Panc1 (cell line): ENCODE data around the gene SMIM5. TPM values are rescaled to one million over a fixed set of nuclear protein-coding genes. Genes with fewer than 3 reads are reported as not detected.

Experiments used
- ATAC-seq: fragments of 200-7000 bp; cut with Tn5 transposase; 2 replicates; pipeline ENCODE4 v1.9.1; 2020; ENCODE audit warnings: mild to moderate bottlenecking, moderate library complexity
- BruUV-seq: library from RNA; stranded (reverse); fragments of 400-500 nt; replicated peaks from 2 replicates; lab custom pipeline; 2021; lab: Mats Ljungman, UMichigan
- CTCF ChIA-PET: fragments of 300-600 bp; sonication (Branson Sonifier 250); formaldehyde crosslinking; loops from one replicate; lab custom pipeline; 2022; ENCODE audit warnings: antibody characterized with exemption; lab: Charles Lee
- POLR2A ChIA-PET: fragments of 300-600 bp; sonication (Branson Sonifier 250); formaldehyde crosslinking; loops from one replicate; lab custom pipeline; 2022; ENCODE audit warnings: antibody characterized with exemption; lab: Charles Lee
- DNase-seq: peaks from one replicate; pipeline ENCODE4 v3.0.0-alpha.2; 2010; ENCODE audit warnings: low read depth, low spot score
- H3K27ac ChIP-seq: 2 replicates; pipeline ENCODE4 v1.5.1; 2011; ENCODE audit warnings: mild to moderate bottlenecking, low read length, inconsistent platforms
- H3K27me3 ChIP-seq: fragments of 200-500 bp; sonication (Bioruptor generic); 2 replicates; pipeline ENCODE4 v1.6.0; 2014; ENCODE audit warnings: low read length, inconsistent platforms; ENCODE audit not compliant: control insufficient read depth, insufficient read depth
- H3K36me3 ChIP-seq: fragments of 200-500 bp; sonication (Bioruptor generic); 2 replicates; pipeline ENCODE4 v1.5.1; 2014; ENCODE audit warnings: inconsistent platforms, mild to moderate bottlenecking, low read length, moderate library complexity; ENCODE audit not compliant: control insufficient read depth, insufficient read depth
- H3K4me1 ChIP-seq: 2 replicates; pipeline ENCODE4 v1.5.1; 2011; ENCODE audit warnings: inconsistent platforms, mild to moderate bottlenecking, low read length, moderate library complexity; ENCODE audit not compliant: control insufficient read depth, insufficient read depth
- H3K4me3 ChIP-seq, 2 experiments: 2 replicates each; pipeline ENCODE4 v1.5.1; 2011 to 2012; ENCODE audit warnings: low read depth in 2 of 2, low read length in 2 of 2, mild to moderate bottlenecking in 2 of 2, inconsistent platforms in 1 of 2, moderate library complexity in 1 of 2
- H3K9me3 ChIP-seq: fragments of 200-500 bp; sonication (Bioruptor generic); 2 replicates; pipeline ENCODE4 v1.5.1; 2014; ENCODE audit warnings: low read depth, mild to moderate bottlenecking, inconsistent platforms, low read length, moderate library complexity; ENCODE audit not compliant: control insufficient read depth, insufficient read depth
- POLR2AphosphoS5 ChIP-seq: IDR thresholded peaks from 2 replicates; pipeline ENCODE4 v1.6.1; 2012; ENCODE audit warnings: mild to moderate bottlenecking, low read depth, low read length, moderate library complexity
- SIN3A ChIP-seq: IDR thresholded peaks from 2 replicates; pipeline ENCODE4 v1.6.1; 2012; ENCODE audit warnings: low read depth, mild to moderate bottlenecking, low read length, moderate library complexity, borderline replicate concordance; ENCODE audit not compliant: insufficient read depth
- TCF7L2 ChIP-seq: IDR thresholded peaks from 2 replicates; pipeline ENCODE4 v1.6.1; 2011; ENCODE audit warnings: mild to moderate bottlenecking, low read depth, low read length, inconsistent platforms
- in situ Hi-C: cut with HindIII; loops from 2 replicates; pipeline ENCODE4 v1.10.0; 2016; ENCODE audit warnings: low sequenced_read_pairs, low pct_unique_long_range_greater_than_20kb
- intact Hi-C: fragments of 100-400 bp; cut with micrococcal nuclease; formaldehyde crosslinking; loops from one replicate; pipeline ENCODE4 v1.10.0; 2022; ENCODE audit not compliant: unreplicated experiment
- total RNA-seq: library from RNA; stranded (reverse); gene quantifications from one replicate; pipeline ENCODE4 v1.2.1, GENCODE V29; 2021; ENCODE audit not compliant: unreplicated experiment
- TF ChIP-seq, protein P1 (sequence below), 2 experiments: IDR thresholded peaks; 2 replicates each; pipeline ENCODE4 v1.6.1; 2011 to 2012; ENCODE audit warnings: low read depth in 2 of 2, control low read depth in 1 of 2, low read length in 1 of 2, mild to moderate bottlenecking in 1 of 2, moderate library complexity in 1 of 2; ENCODE audit not compliant: insufficient read depth in 1 of 2
- TF ChIP-seq, protein P2 (sequence below): fragments of 450-650 bp; IDR thresholded peaks from 2 replicates; pipeline ENCODE4 v1.5.1; 2017; ENCODE audit warnings: mild to moderate bottlenecking

The SMIM5 gene
- total RNA-seq, 1 experiment from 2014 or later, result 0.10 TPM

DNA sequence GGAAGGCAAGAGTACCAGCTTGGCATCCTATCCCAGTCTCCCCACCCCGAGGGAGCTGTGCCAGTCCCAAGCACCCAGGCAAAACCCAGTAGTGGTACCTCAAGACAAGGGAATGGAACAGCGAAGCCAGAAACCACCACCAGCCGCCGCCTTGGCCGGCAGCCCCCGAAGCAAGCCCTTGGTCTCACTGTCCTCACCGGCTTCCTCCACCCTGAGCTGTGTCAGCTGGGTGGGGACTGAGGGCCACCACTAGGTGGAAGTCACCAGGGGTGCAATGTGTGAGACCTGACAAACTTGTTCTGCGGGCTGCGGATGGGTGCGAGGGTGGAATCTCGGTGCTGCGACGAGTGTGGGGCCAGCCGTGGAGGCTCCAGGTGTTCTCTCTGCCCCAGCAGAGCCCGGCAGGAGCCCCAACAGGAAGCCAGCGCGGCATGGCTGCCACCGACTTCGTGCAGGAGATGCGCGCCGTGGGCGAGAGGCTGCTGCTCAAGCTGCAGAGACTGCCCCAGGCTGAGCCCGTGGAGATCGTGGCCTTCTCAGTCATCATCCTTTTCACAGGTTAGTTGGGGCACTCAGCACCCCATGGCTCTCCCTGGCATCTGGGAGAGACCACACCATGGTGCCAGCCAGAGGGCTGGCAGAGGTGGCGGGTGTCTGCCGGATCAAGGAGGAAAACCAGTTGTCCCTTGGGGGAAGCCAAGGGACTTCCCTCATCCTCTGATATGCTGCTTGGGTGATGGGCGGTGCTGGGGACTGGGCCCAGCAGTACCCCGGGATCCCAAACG, 6.7 kb downstream of the SMIM5 start:
- BruUV-seq, result no TSS peak
- no peaks in the 10 kb centered on the region for H3K9me3 ChIP-seq
- TF ChIP-seq SIN3A (no peak), POLR2AphosphoS5 (no peak), TCF7L2 (no peak)
- TF ChIP-seq, protein P1, sequence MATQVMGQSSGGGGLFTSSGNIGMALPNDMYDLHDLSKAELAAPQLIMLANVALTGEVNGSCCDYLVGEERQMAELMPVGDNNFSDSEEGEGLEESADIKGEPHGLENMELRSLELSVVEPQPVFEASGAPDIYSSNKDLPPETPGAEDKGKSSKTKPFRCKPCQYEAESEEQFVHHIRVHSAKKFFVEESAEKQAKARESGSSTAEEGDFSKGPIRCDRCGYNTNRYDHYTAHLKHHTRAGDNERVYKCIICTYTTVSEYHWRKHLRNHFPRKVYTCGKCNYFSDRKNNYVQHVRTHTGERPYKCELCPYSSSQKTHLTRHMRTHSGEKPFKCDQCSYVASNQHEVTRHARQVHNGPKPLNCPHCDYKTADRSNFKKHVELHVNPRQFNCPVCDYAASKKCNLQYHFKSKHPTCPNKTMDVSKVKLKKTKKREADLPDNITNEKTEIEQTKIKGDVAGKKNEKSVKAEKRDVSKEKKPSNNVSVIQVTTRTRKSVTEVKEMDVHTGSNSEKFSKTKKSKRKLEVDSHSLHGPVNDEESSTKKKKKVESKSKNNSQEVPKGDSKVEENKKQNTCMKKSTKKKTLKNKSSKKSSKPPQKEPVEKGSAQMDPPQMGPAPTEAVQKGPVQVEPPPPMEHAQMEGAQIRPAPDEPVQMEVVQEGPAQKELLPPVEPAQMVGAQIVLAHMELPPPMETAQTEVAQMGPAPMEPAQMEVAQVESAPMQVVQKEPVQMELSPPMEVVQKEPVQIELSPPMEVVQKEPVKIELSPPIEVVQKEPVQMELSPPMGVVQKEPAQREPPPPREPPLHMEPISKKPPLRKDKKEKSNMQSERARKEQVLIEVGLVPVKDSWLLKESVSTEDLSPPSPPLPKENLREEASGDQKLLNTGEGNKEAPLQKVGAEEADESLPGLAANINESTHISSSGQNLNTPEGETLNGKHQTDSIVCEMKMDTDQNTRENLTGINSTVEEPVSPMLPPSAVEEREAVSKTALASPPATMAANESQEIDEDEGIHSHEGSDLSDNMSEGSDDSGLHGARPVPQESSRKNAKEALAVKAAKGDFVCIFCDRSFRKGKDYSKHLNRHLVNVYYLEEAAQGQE (IDR thresholded peaks at IDR 0.05; ENCODE audit: insufficient read depth in 1 of 2, low read depth in 2 of 2, low read length in 1 of 2), result no peak
- TF ChIP-seq, protein P2, sequence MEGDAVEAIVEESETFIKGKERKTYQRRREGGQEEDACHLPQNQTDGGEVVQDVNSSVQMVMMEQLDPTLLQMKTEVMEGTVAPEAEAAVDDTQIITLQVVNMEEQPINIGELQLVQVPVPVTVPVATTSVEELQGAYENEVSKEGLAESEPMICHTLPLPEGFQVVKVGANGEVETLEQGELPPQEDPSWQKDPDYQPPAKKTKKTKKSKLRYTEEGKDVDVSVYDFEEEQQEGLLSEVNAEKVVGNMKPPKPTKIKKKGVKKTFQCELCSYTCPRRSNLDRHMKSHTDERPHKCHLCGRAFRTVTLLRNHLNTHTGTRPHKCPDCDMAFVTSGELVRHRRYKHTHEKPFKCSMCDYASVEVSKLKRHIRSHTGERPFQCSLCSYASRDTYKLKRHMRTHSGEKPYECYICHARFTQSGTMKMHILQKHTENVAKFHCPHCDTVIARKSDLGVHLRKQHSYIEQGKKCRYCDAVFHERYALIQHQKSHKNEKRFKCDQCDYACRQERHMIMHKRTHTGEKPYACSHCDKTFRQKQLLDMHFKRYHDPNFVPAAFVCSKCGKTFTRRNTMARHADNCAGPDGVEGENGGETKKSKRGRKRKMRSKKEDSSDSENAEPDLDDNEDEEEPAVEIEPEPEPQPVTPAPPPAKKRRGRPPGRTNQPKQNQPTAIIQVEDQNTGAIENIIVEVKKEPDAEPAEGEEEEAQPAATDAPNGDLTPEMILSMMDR, result no peak
- POLR2A ChIA-PET, result no interaction called here
- in situ Hi-C loops, result no loop called here
- ATAC-seq, result no peak
- no peaks in the 10 kb centered on the region for H3K36me3 ChIP-seq
- H3K4me3 ChIP-seq, result no peak overlapping the region
- CTCF ChIA-PET, result no interaction called here
- DNase-seq, result no peak
- no peaks in the 10 kb centered on the region for H3K27me3 ChIP-seq
- no peak overlapping the region for H3K27ac ChIP-seq
- intact Hi-C loops, result no loop called here
- H3K4me1 ChIP-seq, result peaks cover 4% of the 10 kb centered on the region

- POLR2A ChIA-PET, result no interaction called here
Measured at GRCh38 chr17:75640556-75641119, 7.4 kb downstream of the SMIM5 start.

More at GRCh38 chr17:75640556-75641119, 7.4 kb downstream of the SMIM5 start:
- in situ Hi-C loops (no loop called here), intact Hi-C loops (no loop called here)
- Histone ChIP-seq H3K4me3 (no peak overlapping the region), H3K27me3 (no peaks in the 10 kb centered on the region), H3K27ac (no peak overlapping the region), H3K36me3 (no peaks in the 10 kb centered on the region), H3K4me1 (peaks cover 4% of the 10 kb centered on the region), H3K9me3 (no peaks in the 10 kb centered on the region)
- no TSS peak for BruUV-seq
- CTCF ChIA-PET, result no interaction called here
- ATAC-seq (no peak), DNase-seq (no peak)
- TF ChIP-seq, protein P1 (IDR thresholded peaks at IDR 0.05; ENCODE audit: insufficient read depth in 1 of 2, low read depth in 2 of 2, low read length in 1 of 2), result no peak
- TF ChIP-seq POLR2AphosphoS5, result no peak
- no peak for TF ChIP-seq SIN3A
